Fibroblast of villous mesenchyme (primary cell): ENCODE results near the gene BBS5. TPM values are rescaled to one million over a fixed set of nuclear protein-coding genes. Genes with fewer than 3 reads are reported as not detected.
"Not testable (repeated sequence)": the region's sequence is repeated elsewhere in the genome, so short reads cannot be mapped to it uniquely, and the experiment has no call there.

Experiments used
- DNase-seq: peaks from one replicate; pipeline ENCODE4 v3.0.0-alpha.2; 2010; ENCODE audit warnings: low read depth
- H3K4me3 ChIP-seq: 2 replicates; pipeline ENCODE4 v1.5.1; 2011; ENCODE audit warnings: low read depth, mild to moderate bottlenecking, low read length
- total RNA-seq: library from RNA; depleted of rRNA; stranded (reverse); fragments of >200 nt; gene quantifications from 2 replicates; pipeline ENCODE4 v1.2.3, GENCODE V29; 2012
- TF ChIP-seq, protein P1 (sequence below): IDR thresholded peaks from 2 replicates; pipeline ENCODE4 v1.5.1; 2012; ENCODE audit warnings: low read depth, mild to moderate bottlenecking, low read length; ENCODE audit not compliant: insufficient read depth

The BBS5 gene
- total RNA-seq, result 5.6 and 6.1 TPM in 2 replicates

- TF ChIP-seq, protein P1, sequence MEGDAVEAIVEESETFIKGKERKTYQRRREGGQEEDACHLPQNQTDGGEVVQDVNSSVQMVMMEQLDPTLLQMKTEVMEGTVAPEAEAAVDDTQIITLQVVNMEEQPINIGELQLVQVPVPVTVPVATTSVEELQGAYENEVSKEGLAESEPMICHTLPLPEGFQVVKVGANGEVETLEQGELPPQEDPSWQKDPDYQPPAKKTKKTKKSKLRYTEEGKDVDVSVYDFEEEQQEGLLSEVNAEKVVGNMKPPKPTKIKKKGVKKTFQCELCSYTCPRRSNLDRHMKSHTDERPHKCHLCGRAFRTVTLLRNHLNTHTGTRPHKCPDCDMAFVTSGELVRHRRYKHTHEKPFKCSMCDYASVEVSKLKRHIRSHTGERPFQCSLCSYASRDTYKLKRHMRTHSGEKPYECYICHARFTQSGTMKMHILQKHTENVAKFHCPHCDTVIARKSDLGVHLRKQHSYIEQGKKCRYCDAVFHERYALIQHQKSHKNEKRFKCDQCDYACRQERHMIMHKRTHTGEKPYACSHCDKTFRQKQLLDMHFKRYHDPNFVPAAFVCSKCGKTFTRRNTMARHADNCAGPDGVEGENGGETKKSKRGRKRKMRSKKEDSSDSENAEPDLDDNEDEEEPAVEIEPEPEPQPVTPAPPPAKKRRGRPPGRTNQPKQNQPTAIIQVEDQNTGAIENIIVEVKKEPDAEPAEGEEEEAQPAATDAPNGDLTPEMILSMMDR, result peak; percentile 54
Measured at GRCh38 chr2:169479257-169480078, at the start of gene BBS5. BBS5 (plus strand) TSS chr2:169479494; CDS start chr2:169479554, 60 bp downstream.

DNA sequence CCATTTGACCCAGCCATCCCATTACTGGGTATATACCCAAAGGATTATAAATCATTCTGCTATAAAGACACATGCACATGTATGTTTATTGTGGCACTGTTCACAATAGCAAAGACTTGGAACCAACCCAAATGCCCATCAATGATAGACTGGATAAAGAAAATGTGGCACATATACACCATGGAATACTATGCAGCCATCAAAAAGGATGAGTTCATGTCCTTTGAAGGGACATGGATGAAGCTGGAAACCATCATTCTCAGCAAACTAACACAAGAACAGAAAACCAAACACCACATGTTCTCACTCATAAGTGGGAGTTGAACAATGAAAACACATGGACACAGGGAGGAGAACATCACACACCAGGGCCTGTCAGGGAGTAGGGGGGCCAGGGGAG is 47.5 kb upstream of the BBS5 start:
- not testable (repeated sequence) for H3K4me3 ChIP-seq, DNase-seq

More at GRCh38 chr2:169479257-169480078, at the start of gene BBS5:
- DNase-seq, result peak; percentile 87
- H3K4me3 ChIP-seq, result peak within 1 kb of the TSS; percentile 85

GRCh38 chr2:169434236-169434635 is 45.1 kb upstream of the BBS5 start:
- not testable (repeated sequence) for H3K4me3 ChIP-seq, DNase-seq

- TF ChIP-seq, protein P1, result no peak
- no peak for DNase-seq
- no peak overlapping the region for H3K4me3 ChIP-seq
Measured at GRCh38 chr2:169438466-169439072, 40.7 kb upstream of the BBS5 start.

- no peak overlapping the region for H3K4me3 ChIP-seq
- TF ChIP-seq, protein P1, result no peak
- no peak for DNase-seq
Measured at GRCh38 chr2:169439900-169440299, 39.4 kb upstream of the BBS5 start.

DNA sequence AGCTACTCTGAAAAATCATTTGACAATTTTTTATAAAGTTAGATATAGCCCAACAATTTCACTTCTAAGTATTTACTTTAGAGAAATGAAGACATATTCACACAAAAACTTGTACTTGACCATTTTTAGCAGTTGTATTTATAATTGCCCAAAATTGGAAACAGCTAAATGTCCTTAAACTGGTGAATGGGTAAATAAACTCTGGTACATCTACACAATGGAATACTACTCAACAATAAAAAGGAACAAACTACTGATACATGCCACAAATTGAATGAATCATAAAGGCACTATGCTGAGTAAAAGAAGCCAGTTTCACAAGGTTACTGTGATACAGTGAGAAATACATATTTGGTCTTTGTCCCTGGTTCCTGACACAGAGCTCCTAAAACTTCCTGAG is 32.8 kb upstream of the BBS5 start:
- TF ChIP-seq, protein P1, result no peak
- H3K4me3 ChIP-seq, result no peak overlapping the region
- no peak for DNase-seq

DNA sequence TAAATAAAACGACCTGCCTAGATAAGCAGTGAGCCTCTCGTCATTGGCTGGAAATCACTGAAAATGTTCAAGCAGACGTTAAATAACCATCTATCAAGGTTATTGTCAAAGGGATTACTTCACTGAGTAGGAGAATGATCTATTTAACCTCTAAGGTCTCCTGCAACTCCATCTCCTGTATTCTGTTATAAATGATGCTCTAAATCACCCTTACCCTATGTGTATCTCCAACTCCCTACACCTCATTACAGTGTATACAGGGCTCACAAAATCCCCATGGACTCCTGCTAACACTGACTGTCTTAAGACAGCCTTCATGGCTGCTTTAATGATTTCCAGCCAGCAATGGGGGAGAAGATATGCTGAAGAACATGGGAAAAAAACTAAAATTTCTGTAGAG is 31.0 kb upstream of the BBS5 start:
- no peak for DNase-seq
- TF ChIP-seq, protein P1, result no peak
- no peak overlapping the region for H3K4me3 ChIP-seq

DNA sequence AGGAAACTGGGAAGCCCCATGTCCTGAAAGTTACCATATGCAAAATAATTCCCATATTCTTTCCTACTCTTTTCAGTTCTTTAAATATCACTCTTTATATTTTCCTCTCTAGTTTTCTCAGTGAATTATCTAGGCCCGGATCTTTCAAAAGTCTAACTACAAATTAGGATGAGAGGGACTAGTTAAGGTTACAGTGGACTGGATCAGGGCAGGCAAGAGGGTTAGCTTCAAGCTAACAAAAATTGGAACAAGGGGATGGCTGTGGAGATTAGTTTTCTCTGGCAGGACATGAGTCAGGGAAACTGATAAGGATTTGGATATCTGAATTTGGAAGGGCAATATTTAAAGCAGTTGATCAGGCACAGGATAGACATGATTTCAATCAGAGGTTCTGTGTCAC is 30.4 kb upstream of the BBS5 start:
- TF ChIP-seq, protein P1, result no peak
- DNase-seq, result no peak
- H3K4me3 ChIP-seq, result no peak overlapping the region
